Activated CD8-positive, alpha-beta T cell treated with anti-CD3 and anti-CD28 coated beads, Interleukin-2, amount 10 ng/mL, durations not matched to agents 7 days and 5 days (primary cell): Measurements from ENCODE around the gene CHMP2B. TPM values are rescaled to one million over a fixed set of nuclear protein-coding genes. Genes with fewer than 3 reads are reported as not detected.

Source experiments
- ATAC-seq: fragments of 150-1000 bp; cut with Tn5 transposase; one replicate; pipeline ENCODE4 v1.10.0; 2021; ENCODE audit warnings: moderate library complexity
- CTCF ChIA-PET: fragments of 350-600 bp; sonication (Branson Sonifier 250); formaldehyde crosslinking; loops from one replicate; lab custom pipeline; 2021; ENCODE audit warnings: antibody characterized with exemption; lab: Charles Lee
- POLR2A ChIA-PET: fragments of 350-600 bp; sonication (Branson Sonifier 250); formaldehyde crosslinking; loops from one replicate; lab custom pipeline; 2021; ENCODE audit warnings: antibody characterized with exemption; lab: Charles Lee
- DNase-seq: peaks from one replicate; pipeline ENCODE4 v3.0.0-alpha.2; 2020
- H3K27ac Mint-ChIP-seq: one replicate; pipeline ENCODE4 v1.8.0; 2021; ENCODE audit warnings: mild to moderate bottlenecking, mixed read lengths
- H3K27me3 Mint-ChIP-seq: one replicate; pipeline ENCODE4 v1.8.0; 2021; ENCODE audit warnings: low read depth, mixed read lengths
- H3K36me3 Mint-ChIP-seq: one replicate; pipeline ENCODE4 v1.8.0; 2021; ENCODE audit warnings: low read depth, mixed read lengths
- H3K4me1 Mint-ChIP-seq: one replicate; pipeline ENCODE4 v1.8.0; 2021; ENCODE audit warnings: low read depth, mixed read lengths
- H3K4me3 Mint-ChIP-seq: one replicate; pipeline ENCODE4 v1.8.0; 2021; ENCODE audit warnings: mild to moderate bottlenecking, mixed read lengths
- H3K9me3 Mint-ChIP-seq: one replicate; pipeline ENCODE4 v1.8.0; 2022; ENCODE audit warnings: mixed read lengths; ENCODE audit not compliant: insufficient read depth
- total RNA-seq, 2 experiments: library from RNA; stranded (reverse); gene quantifications; one replicate each; pipeline ENCODE4 v1.2.3, GENCODE V29; 2021

The CHMP2B gene
- total RNA-seq, 2 experiments from 2014 or later = 18.8 to 21.2 TPM

DNA sequence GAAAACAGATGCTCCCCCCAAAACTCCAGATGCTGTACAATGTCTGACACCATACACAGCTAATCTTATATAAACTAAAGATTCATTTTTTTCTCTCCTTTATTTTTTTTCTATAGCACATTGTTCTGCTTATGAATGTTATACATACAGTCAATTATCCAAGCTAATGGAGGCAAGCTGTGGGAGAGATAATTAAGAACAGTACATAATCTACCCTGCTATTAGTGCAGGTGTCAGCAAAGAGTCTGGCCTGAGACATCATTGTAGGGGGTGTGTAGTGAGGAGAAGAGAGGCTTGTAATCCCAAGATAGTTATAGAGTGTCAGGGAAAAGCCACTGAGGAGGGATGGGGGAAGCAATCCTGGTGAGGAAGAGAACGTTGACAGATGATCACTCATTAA, 25.4 kb upstream of the CHMP2B start:
- Mint-ChIP-seq H3K4me3 (no peak overlapping the region), H3K4me1 (no peaks in the 10 kb centered on the region), H3K27me3 (peaks cover 4% of the 10 kb centered on the region), H3K36me3 (no peaks in the 10 kb centered on the region), H3K9me3 (no peaks in the 10 kb centered on the region), H3K27ac (no peak overlapping the region)
- DNase-seq (no peak), ATAC-seq (no peak)
- POLR2A ChIA-PET = no interaction called here
- CTCF ChIA-PET = no interaction called here

DNA sequence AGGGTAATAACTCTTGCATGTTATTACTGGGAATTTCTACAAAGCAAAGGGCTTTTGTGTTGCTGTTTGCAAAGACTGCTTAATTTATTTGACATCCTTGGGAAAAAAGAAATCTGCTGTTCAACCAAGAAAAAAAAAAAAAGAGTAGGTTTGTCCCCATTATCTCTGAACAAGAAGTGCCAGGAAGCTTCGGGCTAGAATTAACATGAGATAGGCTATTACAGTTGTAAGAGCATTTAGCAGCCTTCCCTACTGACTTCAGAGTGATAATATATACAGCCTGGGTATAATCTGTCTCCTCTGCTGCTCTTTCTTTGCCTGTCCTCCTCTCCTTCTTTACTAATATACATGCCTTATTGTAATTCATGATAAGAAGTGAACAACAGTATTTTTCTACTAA, 23.3 kb upstream of the CHMP2B start:
- Mint-ChIP-seq H3K4me3 (no peak overlapping the region), H3K27ac (no peak overlapping the region)

DNA sequence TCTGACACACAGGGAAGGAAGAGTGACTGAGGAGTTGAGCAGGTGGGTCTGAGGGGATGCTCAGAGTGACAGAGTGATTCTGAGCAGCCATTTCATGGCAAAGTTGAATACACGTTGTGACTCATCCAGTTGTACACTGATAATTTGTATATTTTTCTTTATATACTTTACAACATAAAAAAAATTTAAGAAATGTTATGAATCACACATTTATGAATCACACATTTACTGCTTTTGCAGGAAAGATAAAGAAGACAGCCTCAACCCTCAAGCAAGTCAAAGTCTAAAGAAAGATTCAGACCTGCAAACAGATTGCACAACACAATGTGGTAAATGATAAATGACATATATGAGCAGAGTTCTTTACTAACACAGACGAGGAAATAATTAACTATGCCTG, 21.0 kb upstream of the CHMP2B start:
- POLR2A ChIA-PET = no interaction called here
- Mint-ChIP-seq H3K27ac (no peak overlapping the region), H3K4me3 (no peak overlapping the region), H3K9me3 (no peaks in the 10 kb centered on the region), H3K27me3 (peaks cover 7% of the 10 kb centered on the region), H3K36me3 (no peaks in the 10 kb centered on the region), H3K4me1 (no peaks in the 10 kb centered on the region)
- DNase-seq (no peak), ATAC-seq (no peak)
- CTCF ChIA-PET = no interaction called here

More for the DNA sequence above, 23.3 kb upstream of the CHMP2B start:
- Mint-ChIP-seq H3K27me3 (peaks cover 7% of the 10 kb centered on the region), H3K9me3 (no peaks in the 10 kb centered on the region), H3K36me3 (no peaks in the 10 kb centered on the region), H3K4me1 (no peaks in the 10 kb centered on the region)
- POLR2A ChIA-PET = no interaction called here
- CTCF ChIA-PET = no interaction called here
- no peak for ATAC-seq
- DNase-seq = no peak

DNA sequence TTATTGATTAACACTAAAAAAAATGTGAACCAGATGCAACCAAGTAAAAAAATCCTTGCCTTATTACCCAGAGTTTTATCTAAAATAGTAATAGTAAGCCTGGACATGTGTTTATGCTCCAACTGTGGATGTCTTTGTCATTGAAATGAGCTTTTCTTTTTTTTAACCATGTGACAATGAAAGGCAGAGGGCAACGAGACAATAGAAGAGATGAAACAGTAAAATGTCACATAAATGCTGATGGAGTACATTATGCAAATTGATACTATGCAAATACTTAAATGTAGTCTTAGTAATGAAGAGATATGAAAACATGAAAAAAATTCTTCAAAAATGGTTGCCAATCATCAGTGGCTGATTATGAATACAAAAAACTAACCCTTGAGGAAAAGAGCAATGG, 20.5 kb upstream of the CHMP2B start:
- Mint-ChIP-seq H3K4me1 (no peaks in the 10 kb centered on the region), H3K27ac (no peak overlapping the region), H3K9me3 (no peaks in the 10 kb centered on the region), H3K27me3 (peaks cover 6% of the 10 kb centered on the region), H3K4me3 (no peak overlapping the region), H3K36me3 (no peaks in the 10 kb centered on the region)
- ATAC-seq (no peak), DNase-seq (no peak)
- ChIA-PET CTCF (no interaction called here), POLR2A (no interaction called here)

DNA sequence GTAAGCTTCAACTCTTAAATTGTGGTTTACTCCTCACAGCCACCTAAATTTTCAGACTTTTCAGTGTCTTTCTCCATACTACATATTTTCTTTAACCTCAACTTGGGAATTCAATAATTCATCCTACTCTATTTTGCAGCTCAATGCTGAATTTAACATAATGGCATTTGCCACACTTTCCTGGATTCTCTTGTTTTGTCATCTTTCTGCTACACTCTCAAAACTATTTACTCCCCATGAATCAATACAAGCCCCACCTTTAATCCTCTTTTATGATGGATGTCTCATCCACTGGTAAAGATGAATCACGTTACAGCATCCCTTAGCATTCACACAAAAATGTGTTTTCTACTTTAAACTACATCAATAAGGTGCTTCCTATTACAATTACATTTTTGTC, 19.6 kb upstream of the CHMP2B start:
- CTCF ChIA-PET = no interaction called here
- peaks cover 8% of the 10 kb centered on the region for H3K27me3 Mint-ChIP-seq
- H3K27ac Mint-ChIP-seq = no peak overlapping the region
- H3K9me3 Mint-ChIP-seq = no peaks in the 10 kb centered on the region
- POLR2A ChIA-PET = no interaction called here
- DNase-seq = no peak
- H3K4me3 Mint-ChIP-seq = no peak overlapping the region
- no peak for ATAC-seq
- H3K4me1 Mint-ChIP-seq = no peaks in the 10 kb centered on the region
- H3K36me3 Mint-ChIP-seq = no peaks in the 10 kb centered on the region

DNA sequence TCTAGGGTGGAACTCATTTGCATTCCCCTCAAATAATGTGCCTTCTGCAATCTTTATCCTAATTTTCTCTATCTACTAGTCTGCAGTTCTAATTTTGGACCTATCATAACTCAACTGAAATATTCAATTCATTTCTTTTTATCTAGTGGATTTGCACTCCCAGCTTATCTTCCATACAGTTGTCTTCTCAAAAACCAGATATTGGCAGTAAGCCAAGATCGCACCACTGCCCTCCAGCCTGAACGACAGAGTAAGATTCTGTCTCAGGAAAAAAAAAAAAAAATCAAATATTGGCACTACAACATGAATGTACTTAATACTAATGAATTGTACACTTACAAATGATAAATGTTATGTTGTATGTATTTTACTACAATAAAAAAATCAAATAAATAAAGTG, 18.0 kb upstream of the CHMP2B start:
- peaks cover 18% of the 10 kb centered on the region for H3K27me3 Mint-ChIP-seq
- no peak overlapping the region for H3K27ac Mint-ChIP-seq
- POLR2A ChIA-PET = no interaction called here
- CTCF ChIA-PET = no interaction called here
- DNase-seq (no peak), ATAC-seq (no peak)
- no peaks in the 10 kb centered on the region for H3K36me3 Mint-ChIP-seq
- H3K9me3 Mint-ChIP-seq = no peaks in the 10 kb centered on the region
- no peaks in the 10 kb centered on the region for H3K4me1 Mint-ChIP-seq
- no peak overlapping the region for H3K4me3 Mint-ChIP-seq

DNA sequence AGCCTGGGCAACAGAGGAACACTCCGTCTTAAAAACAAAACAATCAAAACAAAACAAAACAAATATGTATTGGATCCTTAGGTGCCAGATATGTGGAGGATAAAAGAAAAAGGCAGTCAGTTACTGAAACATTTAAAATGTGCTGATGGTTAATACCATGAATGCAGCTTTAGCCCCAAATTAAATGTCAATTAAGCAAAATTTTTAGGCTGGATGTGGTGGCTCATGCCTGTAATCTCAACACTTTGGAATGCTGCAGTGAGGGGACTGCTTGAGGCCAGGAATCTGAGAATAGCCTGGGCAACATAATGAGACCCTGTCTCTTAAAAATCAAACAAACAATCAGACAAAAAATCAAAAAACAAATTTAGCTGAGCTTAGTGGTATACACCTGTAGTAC, 8.5 kb upstream of the CHMP2B start:
- Mint-ChIP-seq H3K9me3 (no peaks in the 10 kb centered on the region), H3K27me3 (peaks cover 22% of the 10 kb centered on the region)

DNA sequence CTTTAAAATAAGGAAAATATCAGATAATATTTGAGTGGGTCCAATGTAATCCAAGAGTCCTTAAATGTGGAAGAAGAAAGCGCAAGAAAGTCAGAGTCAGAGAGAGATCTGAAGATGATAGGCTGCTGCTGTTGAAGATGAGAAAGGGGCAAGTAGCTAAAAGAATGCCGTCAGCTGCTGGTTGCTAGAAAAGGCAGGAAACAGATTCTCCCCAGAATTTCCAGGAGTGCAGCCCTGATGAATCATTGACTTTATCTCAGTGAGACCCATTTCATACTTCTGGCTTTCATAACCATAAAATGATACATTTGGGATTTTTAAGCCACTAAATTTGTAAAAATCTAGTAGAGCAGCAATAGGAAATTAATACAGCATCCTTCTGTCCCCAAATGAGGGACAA, 7.5 kb upstream of the CHMP2B start:
- no peaks in the 10 kb centered on the region for H3K9me3 Mint-ChIP-seq
- H3K36me3 Mint-ChIP-seq = no peaks in the 10 kb centered on the region
- peaks cover 22% of the 10 kb centered on the region for H3K27me3 Mint-ChIP-seq
- DNase-seq (no peak), ATAC-seq (no peak)
- ChIA-PET POLR2A (no interaction called here), CTCF (no interaction called here)
- no peaks in the 10 kb centered on the region for H3K4me1 Mint-ChIP-seq
- H3K4me3 Mint-ChIP-seq = no peak overlapping the region
- no peak overlapping the region for H3K27ac Mint-ChIP-seq

More for the DNA sequence above, 8.5 kb upstream of the CHMP2B start:
- Mint-ChIP-seq H3K36me3 (no peaks in the 10 kb centered on the region), H3K4me3 (no peak overlapping the region), H3K4me1 (no peaks in the 10 kb centered on the region), H3K27ac (no peak overlapping the region)
- CTCF ChIA-PET = no interaction called here
- ATAC-seq = no peak
- POLR2A ChIA-PET = interaction anchor here (0.6 kb wide), 1 partner anchor 303 kb away, joined by 3 read pairs; no protein-coding TSS in a partner anchor
- no peak for DNase-seq

DNA sequence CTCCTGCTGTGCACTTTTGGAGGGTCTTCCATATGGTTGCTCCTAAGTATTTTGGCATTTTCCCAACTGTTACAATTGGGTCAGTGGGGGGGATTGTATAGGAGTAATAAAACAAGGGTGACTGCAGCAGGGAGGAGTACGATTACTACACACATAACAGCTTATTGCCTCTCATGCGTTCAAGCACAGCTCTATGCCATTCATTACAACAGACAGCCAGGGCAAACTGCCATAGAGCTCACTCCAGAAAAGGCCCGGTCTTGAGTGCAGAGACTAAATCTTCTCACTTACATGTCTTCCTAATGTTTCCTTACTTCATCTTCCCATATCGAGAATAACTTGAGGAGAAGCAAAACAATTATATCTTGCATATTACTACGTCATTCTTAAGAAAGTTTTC, 1.4 kb upstream of the CHMP2B start:
- H3K27me3 Mint-ChIP-seq = peaks cover 20% of the 10 kb centered on the region
- CTCF ChIA-PET = interaction anchor here (0.9 to 1.5 kb wide), 3 partner anchors 12 to 34 kb away, joined by 3 to 4 read pairs (median 3); no protein-coding TSS in a partner anchor
- no peak overlapping the region for H3K27ac Mint-ChIP-seq
- POLR2A ChIA-PET = no interaction called here
- H3K4me1 Mint-ChIP-seq = peaks cover 24% of the 10 kb centered on the region
- DNase-seq (no peak), ATAC-seq (no peak)
- peak overlapping the region; percentile 30 for H3K4me3 Mint-ChIP-seq
- H3K36me3 Mint-ChIP-seq = peaks cover 2% of the 10 kb centered on the region
- H3K9me3 Mint-ChIP-seq = no peaks in the 10 kb centered on the region

DNA sequence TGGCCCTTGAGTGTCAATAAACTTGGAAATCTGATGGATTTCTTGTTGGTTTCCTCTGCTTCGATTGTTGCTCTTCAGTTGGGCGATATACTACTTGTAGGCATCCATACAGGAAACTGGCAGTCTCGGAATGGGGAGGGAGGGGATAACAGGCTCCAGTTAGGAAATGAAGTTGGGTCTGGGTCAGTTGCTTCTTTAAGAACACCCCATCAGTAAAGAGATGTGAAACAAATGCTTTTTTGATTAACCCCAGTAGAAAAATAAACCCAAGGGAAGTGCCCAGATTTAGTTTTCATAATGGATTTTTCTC, 681 bp downstream of the CHMP2B start:
- Mint-ChIP-seq H3K4me3 (peak overlapping the region; percentile 97), H3K27ac (peak overlapping the region; percentile 96), H3K27me3 (peaks cover 16% of the 10 kb centered on the region), H3K9me3 (no peaks in the 10 kb centered on the region), H3K4me1 (peaks cover 24% of the 10 kb centered on the region), H3K36me3 (peaks cover 4% of the 10 kb centered on the region)
- DNase-seq (no peak), ATAC-seq (no peak)
- ChIA-PET POLR2A (no interaction called here), CTCF (no interaction called here)

DNA sequence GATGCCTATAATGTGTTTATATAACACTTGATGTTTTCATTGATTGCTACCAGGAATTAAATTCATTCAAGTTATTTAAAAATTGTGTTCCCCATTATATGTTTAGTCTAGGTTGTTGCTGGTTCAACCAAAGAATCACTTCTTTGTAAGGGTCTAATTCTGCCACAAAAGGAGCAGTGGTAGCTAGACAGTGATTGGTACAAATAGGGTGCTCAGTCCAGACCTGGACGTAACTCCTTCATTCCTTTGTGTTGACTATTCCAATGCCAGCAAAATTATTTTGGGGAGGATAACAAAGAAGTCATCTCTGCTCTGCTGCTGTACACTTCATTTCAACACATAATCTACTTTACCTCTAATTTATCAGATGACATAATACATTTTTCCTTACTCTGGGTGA, 1.2 kb downstream of the CHMP2B start:
- ChIA-PET CTCF (no interaction called here), POLR2A (no interaction called here)
- DNase-seq (no peak), ATAC-seq (no peak)
- Mint-ChIP-seq H3K27me3 (peaks cover 14% of the 10 kb centered on the region), H3K36me3 (peaks cover 4% of the 10 kb centered on the region), H3K4me1 (peaks cover 26% of the 10 kb centered on the region), H3K9me3 (no peaks in the 10 kb centered on the region), H3K4me3 (peak overlapping the region; percentile 97), H3K27ac (no peak overlapping the region)

DNA sequence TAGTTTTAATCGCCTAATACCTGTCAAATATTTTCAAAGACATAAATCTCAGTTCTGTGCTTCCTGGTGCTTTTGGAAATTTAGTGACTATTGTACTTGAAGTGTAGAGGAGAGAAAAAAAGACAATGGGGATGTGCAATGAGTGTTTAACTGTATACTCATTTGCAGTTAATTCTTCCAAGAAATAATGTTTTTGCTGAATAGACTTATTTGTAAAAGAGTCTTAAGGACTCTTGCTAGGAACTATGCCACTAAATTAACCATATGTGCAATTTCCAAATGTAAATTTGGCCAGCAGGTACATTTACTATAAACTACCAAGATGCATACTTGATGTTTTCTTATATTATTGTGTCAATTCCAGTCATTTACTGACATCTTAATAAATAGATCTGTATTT, 2.0 kb downstream of the CHMP2B start:
- H3K36me3 Mint-ChIP-seq = peaks cover 4% of the 10 kb centered on the region
- H3K27me3 Mint-ChIP-seq = peaks cover 13% of the 10 kb centered on the region
- DNase-seq (no peak), ATAC-seq (no peak)
- H3K4me1 Mint-ChIP-seq = peaks cover 26% of the 10 kb centered on the region
- no peak overlapping the region for H3K27ac Mint-ChIP-seq
- POLR2A ChIA-PET = no interaction called here
- CTCF ChIA-PET = no interaction called here
- H3K4me3 Mint-ChIP-seq = no peak overlapping the region
- H3K9me3 Mint-ChIP-seq = no peaks in the 10 kb centered on the region

DNA sequence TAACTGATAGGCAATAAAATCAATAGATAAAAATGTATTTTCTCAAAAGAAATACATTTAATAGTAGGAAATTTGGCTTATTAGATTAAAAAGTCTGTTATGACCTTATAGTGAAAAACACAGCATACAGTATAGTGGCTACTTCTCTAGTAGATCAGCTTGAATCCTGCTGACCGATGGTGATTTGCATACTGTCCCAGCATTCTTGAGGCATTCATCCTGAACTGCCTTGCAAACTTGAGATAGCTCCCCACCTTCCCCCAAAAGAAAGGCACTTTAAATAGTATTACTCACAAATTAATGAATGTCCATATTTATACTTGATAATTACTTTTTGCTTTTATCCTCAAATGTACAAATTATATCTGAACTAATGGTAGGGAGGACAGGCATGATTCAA, 6.7 kb downstream of the CHMP2B start:
- no peak for ATAC-seq
- H3K36me3 Mint-ChIP-seq = peaks cover 2% of the 10 kb centered on the region
- no peak overlapping the region for H3K4me3 Mint-ChIP-seq
- no peak overlapping the region for H3K27ac Mint-ChIP-seq
- H3K4me1 Mint-ChIP-seq = peaks cover 9% of the 10 kb centered on the region
- no peak for DNase-seq
- no peaks in the 10 kb centered on the region for H3K27me3 Mint-ChIP-seq
- ChIA-PET POLR2A (no interaction called here), CTCF (interaction anchor here (1.7 kb wide), 1 partner anchor 27 kb away, joined by 11 read pairs; no protein-coding TSS in a partner anchor)
- H3K9me3 Mint-ChIP-seq = no peaks in the 10 kb centered on the region
